Gastrocnemius medialis (tissue), 4 donors: ENCODE results near the gene AREL1.

Experiments
- POLR2A ChIP-seq, 2 donors: fragments of 450-650 bp; IDR thresholded peaks; one replicate each; pipeline ENCODE4 v1.6.1; 2017; ENCODE audit warnings: antibody characterized with exemption in 2 of 2, mild to moderate bottlenecking in 2 of 2, moderate library complexity in 2 of 2
- TF ChIP-seq, protein P1 (sequence below), 5 experiments: fragments of 450-650 bp in 3 of 5; fragments of 200-600 bp in 2 of 5; sonication (generic) in 2 of 5; IDR thresholded peaks in 4 of 5; conservative IDR thresholded peaks in 1 of 5; 1 replicate in 4 of 5; 2 replicates in 1 of 5; pipeline ENCODE4 v1.5.1; 2016 to 2019; ENCODE audit warnings: antibody characterized with exemption in 5 of 5, mild to moderate bottlenecking in 3 of 5, moderate library complexity in 3 of 5

DNA sequence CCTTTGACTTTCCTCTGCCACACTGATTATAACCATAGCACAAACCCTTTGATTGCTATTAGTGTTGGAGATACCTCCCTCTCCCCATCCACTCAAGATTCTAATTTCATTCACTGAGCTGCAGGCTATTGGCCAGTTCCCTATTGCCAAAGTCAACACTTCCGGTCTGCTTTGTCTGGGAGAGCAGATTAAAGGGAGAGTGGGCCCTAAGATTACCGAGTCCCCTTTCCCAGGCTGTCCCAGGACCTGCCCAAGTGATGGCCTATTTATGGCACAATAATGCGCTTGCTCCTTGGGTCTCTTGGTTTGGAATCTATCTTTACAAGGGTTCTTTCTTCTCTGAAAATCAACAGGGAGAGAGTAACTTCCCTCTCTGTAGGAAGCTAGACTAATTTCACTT, 57.9 kb downstream of the AREL1 start:
- TF ChIP-seq, protein P1, sequence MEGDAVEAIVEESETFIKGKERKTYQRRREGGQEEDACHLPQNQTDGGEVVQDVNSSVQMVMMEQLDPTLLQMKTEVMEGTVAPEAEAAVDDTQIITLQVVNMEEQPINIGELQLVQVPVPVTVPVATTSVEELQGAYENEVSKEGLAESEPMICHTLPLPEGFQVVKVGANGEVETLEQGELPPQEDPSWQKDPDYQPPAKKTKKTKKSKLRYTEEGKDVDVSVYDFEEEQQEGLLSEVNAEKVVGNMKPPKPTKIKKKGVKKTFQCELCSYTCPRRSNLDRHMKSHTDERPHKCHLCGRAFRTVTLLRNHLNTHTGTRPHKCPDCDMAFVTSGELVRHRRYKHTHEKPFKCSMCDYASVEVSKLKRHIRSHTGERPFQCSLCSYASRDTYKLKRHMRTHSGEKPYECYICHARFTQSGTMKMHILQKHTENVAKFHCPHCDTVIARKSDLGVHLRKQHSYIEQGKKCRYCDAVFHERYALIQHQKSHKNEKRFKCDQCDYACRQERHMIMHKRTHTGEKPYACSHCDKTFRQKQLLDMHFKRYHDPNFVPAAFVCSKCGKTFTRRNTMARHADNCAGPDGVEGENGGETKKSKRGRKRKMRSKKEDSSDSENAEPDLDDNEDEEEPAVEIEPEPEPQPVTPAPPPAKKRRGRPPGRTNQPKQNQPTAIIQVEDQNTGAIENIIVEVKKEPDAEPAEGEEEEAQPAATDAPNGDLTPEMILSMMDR (IDR thresholded peaks at IDR 0.05 in 4 of 5, conservative IDR thresholded peaks at IDR 0.05 in 1 of 5) = no peak
- TF ChIP-seq POLR2A (IDR thresholded peaks at IDR 0.05) = no peak
